ENCODE data around the gene ALDH2.

Gene ALDH2

GRCh38 chr12:111780166-111780565, 13.4 kb downstream of the ALDH2 start:
- Histone ChIP-seq H3K27ac (ENCODE audit: low read depth, low read length) (no peak overlapping the region), H3K27me3 (ENCODE audit: control insufficient read depth, insufficient read depth, low read length) (no peaks in the 10 kb centered on the region), H3K4me1 (ENCODE audit: control insufficient read depth, insufficient read depth, low read length) (peaks cover 22% of the 10 kb centered on the region), H3K9ac (ENCODE audit: low read length) (no peak overlapping the region), H3K4me3 (ENCODE audit: low read length) (no peak overlapping the region), H3K36me3 (ENCODE audit: control insufficient read depth, insufficient read depth, low read length) (peaks cover 30% of the 10 kb centered on the region)

- Histone ChIP-seq H3K27ac (ENCODE audit: low read depth, low read length) (no peak overlapping the region), H3K36me3 (ENCODE audit: control insufficient read depth, insufficient read depth, low read length) (peaks cover 30% of the 10 kb centered on the region), H3K4me3 (ENCODE audit: low read length) (no peak overlapping the region), H3K27me3 (ENCODE audit: control insufficient read depth, insufficient read depth, low read length) (no peaks in the 10 kb centered on the region), H3K9ac (ENCODE audit: low read length) (no peak overlapping the region), H3K4me1 (ENCODE audit: control insufficient read depth, insufficient read depth, low read length) (peaks cover 20% of the 10 kb centered on the region)
Measured at GRCh38 chr12:111780615-111781014, 13.9 kb downstream of the ALDH2 start.

GRCh38 chr12:111781085-111781658, 14.4 kb downstream of the ALDH2 start:
- Histone ChIP-seq H3K27me3 (ENCODE audit: control insufficient read depth, insufficient read depth, low read length) (no peaks in the 10 kb centered on the region), H3K27ac (ENCODE audit: low read depth, low read length) (no peak overlapping the region), H3K4me3 (ENCODE audit: low read length) (no peak overlapping the region), H3K4me1 (ENCODE audit: control insufficient read depth, insufficient read depth, low read length) (peaks cover 15% of the 10 kb centered on the region), H3K9ac (ENCODE audit: low read length) (no peak overlapping the region), H3K36me3 (ENCODE audit: control insufficient read depth, insufficient read depth, low read length) (peaks cover 30% of the 10 kb centered on the region)

- no peaks in the 10 kb centered on the region for H3K27me3 ChIP-seq (ENCODE audit: control insufficient read depth, insufficient read depth, low read length)
- H3K27ac ChIP-seq (ENCODE audit: low read depth, low read length): no peak overlapping the region
- peaks cover 35% of the 10 kb centered on the region for H3K36me3 ChIP-seq (ENCODE audit: control insufficient read depth, insufficient read depth, low read length)
- no peak overlapping the region for H3K4me3 ChIP-seq (ENCODE audit: low read length)
- H3K9ac ChIP-seq (ENCODE audit: low read length): no peak overlapping the region
- H3K4me1 ChIP-seq (ENCODE audit: control insufficient read depth, insufficient read depth, low read length): no peaks in the 10 kb centered on the region
Measured at GRCh38 chr12:111783046-111783445, 16.3 kb downstream of the ALDH2 start.

- Histone ChIP-seq H3K4me1 (ENCODE audit: control insufficient read depth, insufficient read depth, low read length) (no peaks in the 10 kb centered on the region), H3K27me3 (ENCODE audit: control insufficient read depth, insufficient read depth, low read length) (no peaks in the 10 kb centered on the region), H3K4me3 (ENCODE audit: low read length) (no peak overlapping the region), H3K27ac (ENCODE audit: low read depth, low read length) (no peak overlapping the region), H3K9ac (ENCODE audit: low read length) (no peak overlapping the region), H3K36me3 (ENCODE audit: control insufficient read depth, insufficient read depth, low read length) (peaks cover 41% of the 10 kb centered on the region)
Measured at GRCh38 chr12:111784953-111785352, 18.2 kb downstream of the ALDH2 start.

GRCh38 chr12:111785651-111786050, 18.9 kb downstream of the ALDH2 start:
- no peak overlapping the region for H3K27ac ChIP-seq (ENCODE audit: low read depth, low read length)
- H3K27me3 ChIP-seq (ENCODE audit: control insufficient read depth, insufficient read depth, low read length): no peaks in the 10 kb centered on the region
- H3K9ac ChIP-seq (ENCODE audit: low read length): no peak overlapping the region
- H3K36me3 ChIP-seq (ENCODE audit: control insufficient read depth, insufficient read depth, low read length): peaks cover 44% of the 10 kb centered on the region
- H3K4me1 ChIP-seq (ENCODE audit: control insufficient read depth, insufficient read depth, low read length): no peaks in the 10 kb centered on the region
- H3K4me3 ChIP-seq (ENCODE audit: low read length): no peak overlapping the region

GRCh38 chr12:111788178-111788654, 21.5 kb downstream of the ALDH2 start:
- H3K4me1 ChIP-seq (ENCODE audit: control insufficient read depth, insufficient read depth, low read length): no peaks in the 10 kb centered on the region
- H3K36me3 ChIP-seq (ENCODE audit: control insufficient read depth, insufficient read depth, low read length): peaks cover 49% of the 10 kb centered on the region
- no peak overlapping the region for H3K9ac ChIP-seq (ENCODE audit: low read length)
- no peak overlapping the region for H3K4me3 ChIP-seq (ENCODE audit: low read length)
- no peak overlapping the region for H3K27ac ChIP-seq (ENCODE audit: low read depth, low read length)
- no peaks in the 10 kb centered on the region for H3K27me3 ChIP-seq (ENCODE audit: control insufficient read depth, insufficient read depth, low read length)

- peaks cover 47% of the 10 kb centered on the region for H3K36me3 ChIP-seq (ENCODE audit: control insufficient read depth, insufficient read depth, low read length)
- H3K4me1 ChIP-seq (ENCODE audit: control insufficient read depth, insufficient read depth, low read length): no peaks in the 10 kb centered on the region
- H3K4me3 ChIP-seq (ENCODE audit: low read length): no peak overlapping the region
- H3K27me3 ChIP-seq (ENCODE audit: control insufficient read depth, insufficient read depth, low read length): no peaks in the 10 kb centered on the region
- no peak overlapping the region for H3K27ac ChIP-seq (ENCODE audit: low read depth, low read length)
- no peak overlapping the region for H3K9ac ChIP-seq (ENCODE audit: low read length)
Measured at GRCh38 chr12:111789779-111790178, 23.0 kb downstream of the ALDH2 start.

GRCh38 chr12:111791507-111791906, 24.8 kb downstream of the ALDH2 start:
- peak overlapping the region; percentile 27 for H3K27ac ChIP-seq (ENCODE audit: low read depth, low read length)
- peaks cover 46% of the 10 kb centered on the region for H3K36me3 ChIP-seq (ENCODE audit: control insufficient read depth, insufficient read depth, low read length)

GRCh38 chr12:111792155-111792855, 25.6 kb downstream of the ALDH2 start:
- H3K27ac ChIP-seq (ENCODE audit: low read depth, low read length): peak overlapping the region; percentile 27
- H3K4me3 ChIP-seq (ENCODE audit: low read length): no peak overlapping the region
- H3K9ac ChIP-seq (ENCODE audit: low read length): no peak overlapping the region
- H3K4me1 ChIP-seq (ENCODE audit: control insufficient read depth, insufficient read depth, low read length): no peaks in the 10 kb centered on the region
- peaks cover 48% of the 10 kb centered on the region for H3K36me3 ChIP-seq (ENCODE audit: control insufficient read depth, insufficient read depth, low read length)
- H3K27me3 ChIP-seq (ENCODE audit: control insufficient read depth, insufficient read depth, low read length): no peaks in the 10 kb centered on the region

More at GRCh38 chr12:111791507-111791906, 24.8 kb downstream of the ALDH2 start:
- Histone ChIP-seq H3K4me1 (ENCODE audit: control insufficient read depth, insufficient read depth, low read length) (no peaks in the 10 kb centered on the region), H3K9ac (ENCODE audit: low read length) (no peak overlapping the region), H3K4me3 (ENCODE audit: low read length) (no peak overlapping the region), H3K27me3 (ENCODE audit: control insufficient read depth, insufficient read depth, low read length) (no peaks in the 10 kb centered on the region)

- Histone ChIP-seq H3K4me3 (ENCODE audit: low read length) (no peak overlapping the region), H3K27ac (ENCODE audit: low read depth, low read length) (peak overlapping the region; percentile 10), H3K27me3 (ENCODE audit: control insufficient read depth, insufficient read depth, low read length) (no peaks in the 10 kb centered on the region), H3K4me1 (ENCODE audit: control insufficient read depth, insufficient read depth, low read length) (no peaks in the 10 kb centered on the region), H3K9ac (ENCODE audit: low read length) (no peak overlapping the region), H3K36me3 (ENCODE audit: control insufficient read depth, insufficient read depth, low read length) (peaks cover 47% of the 10 kb centered on the region)
Measured at GRCh38 chr12:111792856-111793235, 26.1 kb downstream of the ALDH2 start.

- H3K9ac ChIP-seq (ENCODE audit: low read length): no peak overlapping the region
- H3K36me3 ChIP-seq (ENCODE audit: control insufficient read depth, insufficient read depth, low read length): peaks cover 35% of the 10 kb centered on the region
- H3K4me3 ChIP-seq (ENCODE audit: low read length): no peak overlapping the region
- H3K27ac ChIP-seq (ENCODE audit: low read depth, low read length): no peak overlapping the region
- H3K4me1 ChIP-seq (ENCODE audit: control insufficient read depth, insufficient read depth, low read length): no peaks in the 10 kb centered on the region
- H3K27me3 ChIP-seq (ENCODE audit: control insufficient read depth, insufficient read depth, low read length): no peaks in the 10 kb centered on the region
Measured at GRCh38 chr12:111798182-111798581, 31.4 kb downstream of the ALDH2 start.

GRCh38 chr12:111799758-111800157, 33.0 kb downstream of the ALDH2 start:
- no peak overlapping the region for H3K9ac ChIP-seq (ENCODE audit: low read length)
- H3K27ac ChIP-seq (ENCODE audit: low read depth, low read length): no peak overlapping the region
- H3K4me1 ChIP-seq (ENCODE audit: control insufficient read depth, insufficient read depth, low read length): no peaks in the 10 kb centered on the region
- no peak overlapping the region for H3K4me3 ChIP-seq (ENCODE audit: low read length)
- peaks cover 34% of the 10 kb centered on the region for H3K36me3 ChIP-seq (ENCODE audit: control insufficient read depth, insufficient read depth, low read length)
- H3K27me3 ChIP-seq (ENCODE audit: control insufficient read depth, insufficient read depth, low read length): no peaks in the 10 kb centered on the region

Measured in rectal smooth muscle tissue (tissue), 1 donor.